ENCODE measurements around the gene MOCS1.

DNA sequence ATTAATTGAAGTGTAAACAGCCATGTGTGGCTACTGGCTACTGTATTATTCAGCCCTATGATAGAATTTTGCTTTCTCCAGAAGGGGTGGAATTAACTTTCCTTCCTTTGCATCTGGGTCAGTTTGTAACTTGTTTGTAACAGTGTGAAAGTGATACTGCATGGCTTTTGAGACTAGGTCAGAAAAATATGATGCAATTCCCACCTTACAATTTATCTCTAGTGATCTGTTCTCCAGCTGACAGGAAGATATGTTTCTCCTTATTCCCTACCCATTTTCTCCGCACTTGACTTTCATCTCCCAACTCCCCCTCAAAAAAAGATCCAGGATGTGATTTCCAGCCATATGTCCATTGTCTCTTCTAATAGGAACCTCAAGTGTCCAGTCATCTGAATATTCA is 2.6 kb upstream of the MOCS1 start:
- TF ChIP-seq POLR2A (IDR thresholded peaks at IDR 0.05; ENCODE audit: low read depth, low read length) (no peak), POLR2AphosphoS5 (IDR thresholded peaks at IDR 0.05; ENCODE audit: low read depth, low read length) (no peak)

All from GM12892 (cell line).